HG03571 (cell line): ENCODE measurements around the gene DPYSL5.

ENCODE experiments used
- ATAC-seq: cut with Tn5 transposase; IDR thresholded peaks from one replicate; pipeline ENCODE4 v1.9.1; 2021; ENCODE audit not compliant: unreplicated experiment

Gene DPYSL5

DNA sequence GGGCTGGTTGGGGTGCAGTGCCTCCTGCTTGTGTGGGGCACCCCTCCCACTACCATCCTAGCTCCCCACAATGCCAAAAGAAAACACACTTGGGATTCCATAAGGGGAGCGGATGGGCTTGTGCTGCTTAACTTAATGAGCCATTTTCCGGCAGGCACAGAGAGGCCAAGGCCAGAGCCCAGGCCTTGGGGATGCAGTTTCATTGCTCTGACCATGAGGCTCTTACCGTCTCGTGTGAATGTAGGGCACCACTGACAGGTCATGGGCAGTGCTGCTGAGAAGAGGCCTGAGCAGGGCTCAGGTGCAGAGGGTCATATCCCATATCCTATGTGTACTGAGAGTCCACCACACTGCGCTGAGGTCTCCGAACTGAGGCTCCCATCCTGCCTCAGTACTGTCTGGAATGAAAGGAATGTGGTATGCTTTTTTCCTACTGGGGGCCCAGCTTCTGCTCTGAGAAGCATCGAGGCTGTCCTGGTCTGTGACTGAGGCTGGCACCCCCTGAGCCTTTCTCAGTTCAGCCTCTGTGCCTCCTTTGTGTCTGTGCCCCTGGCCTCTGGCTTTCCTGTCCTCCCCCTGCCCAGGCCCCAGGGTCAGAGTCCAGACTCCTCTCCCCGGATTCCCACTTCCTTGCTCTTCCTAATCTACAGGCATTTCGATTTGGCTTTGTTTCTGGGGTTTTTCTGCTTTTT lies 77.3 kb downstream of the DPYSL5 start:
- no peak for ATAC-seq

DNA sequence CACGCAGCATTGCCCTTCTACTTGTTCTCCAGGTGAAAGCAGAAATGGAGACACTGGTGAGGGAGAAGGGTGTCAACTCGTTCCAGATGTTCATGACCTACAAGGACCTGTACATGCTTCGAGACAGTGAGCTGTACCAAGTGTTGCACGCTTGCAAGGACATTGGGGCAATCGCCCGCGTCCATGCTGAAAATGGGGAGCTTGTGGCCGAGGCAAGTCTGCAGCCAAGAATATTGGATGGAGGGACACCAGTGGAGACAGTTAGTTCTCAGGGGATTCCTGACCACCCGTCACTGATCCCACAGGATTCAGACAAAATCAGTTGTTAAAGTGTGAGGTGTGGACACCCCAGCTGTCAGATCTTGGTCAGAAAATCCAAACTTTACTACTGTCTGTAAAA lies 79.3 kb downstream of the DPYSL5 start:
- no peak for ATAC-seq

DNA sequence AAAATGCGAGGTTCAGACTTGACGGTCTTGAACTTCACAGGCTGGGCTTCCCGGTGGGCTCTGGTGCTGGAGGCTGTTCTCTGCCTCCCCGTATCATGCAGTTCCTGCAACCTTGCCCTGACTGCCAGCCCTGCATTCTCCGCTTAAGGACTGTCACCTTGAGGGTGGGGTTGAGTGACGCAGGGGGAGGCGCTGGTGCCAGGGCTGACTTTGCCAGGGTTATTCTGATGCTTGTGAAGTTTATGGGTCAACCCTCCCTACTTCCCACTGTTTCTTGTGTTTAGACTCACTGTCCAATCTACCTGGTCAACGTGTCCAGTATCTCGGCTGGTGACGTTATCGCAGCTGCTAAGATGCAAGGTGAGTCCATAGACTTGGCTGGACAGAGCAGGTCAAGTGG lies 85.0 kb downstream of the DPYSL5 start:
- ATAC-seq = no peak

DNA sequence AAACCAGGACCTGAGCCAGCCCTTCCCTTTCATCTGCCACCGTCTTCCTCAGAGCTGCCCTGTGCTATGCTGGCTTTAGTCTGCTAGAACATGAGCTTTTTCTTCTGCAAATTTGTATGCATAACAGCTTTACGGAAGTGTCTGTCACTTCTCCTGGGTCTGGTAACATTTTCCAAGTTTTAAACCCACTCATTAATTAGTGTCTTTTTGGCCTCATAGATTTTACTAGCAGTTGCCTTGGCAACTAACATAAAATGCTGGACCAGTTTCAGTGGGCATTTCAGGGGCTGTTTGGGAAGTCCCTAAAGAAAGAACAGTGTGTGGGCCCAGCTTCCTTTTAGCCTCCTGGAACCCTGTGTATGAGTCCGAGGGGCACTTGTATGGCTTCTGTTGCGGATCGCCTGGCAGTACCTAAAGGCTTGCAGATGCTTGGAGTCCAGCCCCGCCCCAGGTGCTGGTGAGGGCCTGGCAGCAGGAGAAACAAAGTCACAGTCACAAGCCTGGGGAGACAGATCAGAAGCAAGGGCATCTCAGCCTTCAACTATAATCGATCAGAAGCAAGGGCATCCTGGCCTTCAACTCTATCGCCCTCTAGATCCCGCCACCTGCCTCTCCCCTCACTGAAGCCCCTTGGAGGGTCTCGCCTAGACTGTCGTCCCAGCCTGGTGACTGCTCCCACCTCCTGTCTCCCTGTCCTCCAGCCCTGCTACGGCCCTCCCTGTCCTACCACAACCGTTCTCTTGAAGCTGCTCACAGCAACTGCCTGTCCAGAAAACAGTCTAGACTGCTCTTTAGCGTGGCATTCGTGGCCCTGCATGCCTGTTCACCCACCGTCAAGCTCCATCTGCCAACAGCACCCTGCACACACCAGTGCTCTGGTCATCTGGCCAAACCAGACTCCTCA lies 85.8 kb downstream of the DPYSL5 start:
- no peak for ATAC-seq

DNA sequence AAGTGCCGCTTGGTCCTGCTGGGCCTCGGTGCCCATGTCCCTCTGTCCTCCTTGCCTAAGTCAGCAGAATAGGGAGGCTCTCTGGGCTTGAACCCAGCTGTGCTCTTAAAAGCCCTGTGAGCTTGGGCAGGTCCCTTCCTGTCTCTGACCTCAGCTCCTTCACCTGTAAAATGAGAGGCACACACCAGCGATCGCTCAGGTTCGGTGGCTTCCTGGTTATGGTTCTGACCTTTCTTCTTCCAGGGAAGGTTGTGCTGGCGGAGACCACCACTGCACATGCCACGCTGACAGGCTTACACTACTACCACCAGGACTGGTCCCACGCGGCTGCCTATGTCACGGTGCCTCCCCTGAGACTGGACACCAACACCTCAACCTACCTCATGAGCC lies 86.4 kb downstream of the DPYSL5 start:
- ATAC-seq = no peak

DNA sequence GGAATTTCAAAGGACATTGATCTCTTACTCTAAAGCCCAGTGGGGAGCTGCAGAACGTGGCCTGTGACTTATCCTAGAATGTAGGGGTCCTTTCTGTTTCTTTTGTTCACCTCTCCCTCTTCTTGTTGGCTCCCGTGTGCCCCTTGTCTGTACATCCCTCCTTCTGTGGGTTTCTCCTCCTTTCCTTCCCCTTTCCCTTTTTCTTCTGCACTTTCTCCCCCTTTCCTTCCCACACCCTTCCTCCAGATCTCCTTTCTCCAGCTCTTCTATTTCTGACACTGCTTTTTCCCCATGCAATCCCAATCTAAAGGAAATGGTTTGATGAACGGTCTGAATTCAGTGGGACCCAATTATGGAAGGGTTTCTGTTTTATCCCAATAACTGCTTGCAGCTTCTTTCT lies 87.1 kb downstream of the DPYSL5 start:
- ATAC-seq = no peak

DNA sequence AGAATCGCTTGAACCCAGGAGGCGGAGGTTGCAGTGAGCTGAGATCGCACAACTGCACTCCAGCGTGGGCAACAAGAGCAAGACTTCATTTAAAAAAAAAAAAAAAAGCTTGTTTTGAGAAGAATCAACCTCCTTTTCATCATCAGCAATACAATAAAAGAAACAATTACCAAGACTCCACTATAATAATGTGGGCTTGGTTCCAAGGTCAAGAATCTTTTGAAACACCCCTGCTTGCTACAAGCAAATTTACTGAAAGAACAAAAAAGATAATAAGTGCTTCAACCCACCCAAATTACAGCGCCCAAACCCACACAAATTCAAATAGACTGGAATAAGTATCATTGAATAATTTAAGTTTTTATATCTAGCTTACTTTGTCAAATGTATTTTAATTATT lies 88.9 kb downstream of the DPYSL5 start:
- no peak for ATAC-seq

DNA sequence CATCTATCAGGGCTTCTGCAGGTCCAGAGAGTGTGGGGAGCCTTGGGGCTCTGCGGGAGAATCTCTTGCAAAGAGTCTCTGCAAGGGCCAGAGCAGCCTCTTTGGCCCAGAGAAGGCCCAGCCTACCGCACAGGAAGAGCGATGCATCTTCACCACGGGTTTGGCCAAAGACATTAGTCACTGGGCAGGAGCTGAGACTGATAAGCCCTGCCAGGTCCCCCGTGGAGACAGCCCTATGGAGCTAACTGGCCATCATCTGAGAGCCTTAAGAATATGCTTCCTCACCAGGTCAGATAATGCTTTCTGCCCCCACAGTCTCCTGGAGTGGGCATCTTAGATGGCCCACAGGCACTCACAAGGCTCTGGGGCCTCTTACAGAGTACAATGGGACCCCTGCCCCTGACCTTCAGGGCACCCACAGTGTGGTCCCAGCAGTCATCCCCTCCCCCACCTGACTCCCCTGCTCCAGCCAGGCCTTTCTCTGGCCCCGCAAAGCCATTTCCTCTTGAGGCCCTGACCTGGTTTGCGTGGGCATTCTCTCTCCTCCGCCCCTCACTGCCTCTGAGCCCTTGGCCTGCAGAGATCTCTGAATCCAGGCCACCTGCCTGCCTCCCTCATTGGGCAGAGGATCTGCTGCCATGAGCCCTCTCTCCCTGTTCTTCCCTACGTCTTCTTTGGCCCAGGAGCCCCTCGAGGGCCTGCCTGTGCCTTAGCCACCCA lies 90.6 kb downstream of the DPYSL5 start:
- ATAC-seq = no peak

DNA sequence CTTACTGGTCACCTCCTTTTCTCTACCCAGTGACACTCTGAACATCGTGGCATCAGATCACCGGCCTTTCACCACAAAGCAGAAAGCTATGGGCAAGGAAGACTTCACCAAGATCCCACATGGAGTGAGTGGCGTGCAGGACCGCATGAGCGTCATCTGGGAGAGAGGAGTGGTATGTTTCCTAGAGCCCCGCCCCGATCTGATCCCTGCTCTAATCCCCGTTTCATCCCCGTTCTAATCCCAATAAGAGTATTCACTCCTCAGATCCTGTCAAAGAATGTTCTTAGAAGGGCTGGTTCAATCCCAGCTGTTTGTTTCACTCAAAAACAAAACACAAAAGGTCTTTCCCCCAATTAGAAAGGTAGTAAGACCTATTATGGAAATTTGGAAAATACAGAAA lies 92.1 kb downstream of the DPYSL5 start:
- no peak for ATAC-seq

DNA sequence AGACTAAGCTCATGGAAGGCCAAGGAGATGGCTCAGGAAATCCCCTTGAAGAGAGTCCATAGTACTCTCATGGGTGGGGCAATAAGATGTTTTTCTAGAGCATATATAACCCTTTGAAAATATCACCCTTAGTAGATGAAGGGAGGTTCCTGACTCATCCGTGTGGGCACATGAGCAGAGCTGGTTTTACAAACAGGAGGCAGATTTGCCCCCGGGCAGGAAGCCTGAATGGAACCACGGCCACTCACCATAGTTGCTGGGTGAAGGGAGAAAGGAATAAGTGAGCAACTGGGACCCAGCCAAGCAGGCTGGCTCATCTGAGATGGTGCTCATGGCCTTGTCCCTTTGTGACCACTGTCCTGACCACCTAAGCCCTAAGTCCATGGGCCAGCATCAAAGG lies 93.6 kb downstream of the DPYSL5 start:
- ATAC-seq = no peak

DNA sequence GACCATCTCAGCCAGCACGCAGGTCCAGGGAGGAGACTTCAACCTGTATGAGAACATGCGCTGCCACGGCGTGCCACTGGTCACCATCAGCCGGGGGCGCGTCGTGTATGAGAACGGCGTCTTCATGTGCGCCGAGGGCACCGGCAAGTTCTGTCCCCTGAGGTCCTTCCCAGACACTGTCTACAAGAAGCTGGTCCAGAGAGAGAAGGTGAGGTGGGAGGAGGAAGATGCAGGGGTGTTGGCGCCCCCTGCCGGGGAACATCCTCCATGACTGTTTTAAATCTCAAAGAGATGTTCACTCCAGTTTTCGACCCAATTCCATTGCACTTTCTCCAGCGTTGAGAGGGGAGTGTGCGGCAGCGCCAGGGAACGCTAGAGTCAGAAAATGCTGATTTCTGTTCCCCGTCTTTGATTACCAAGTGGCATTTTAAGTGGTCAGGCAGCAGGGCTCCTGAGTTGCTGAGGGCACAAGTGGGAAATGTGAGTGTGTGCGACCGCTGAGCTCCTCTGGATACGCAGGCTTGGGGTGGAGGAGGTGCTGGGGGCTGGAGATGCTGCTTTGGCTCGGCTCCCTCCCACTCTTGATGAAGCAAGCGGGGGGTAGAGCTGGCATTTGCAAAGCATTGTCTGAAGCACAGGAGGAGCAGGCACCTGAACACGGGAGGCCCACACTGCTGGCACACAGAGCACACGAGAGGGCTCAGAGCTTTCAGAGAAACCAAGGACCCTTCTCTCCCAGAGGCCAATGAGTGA lies 94.8 kb downstream of the DPYSL5 start:
- ATAC-seq = no peak

DNA sequence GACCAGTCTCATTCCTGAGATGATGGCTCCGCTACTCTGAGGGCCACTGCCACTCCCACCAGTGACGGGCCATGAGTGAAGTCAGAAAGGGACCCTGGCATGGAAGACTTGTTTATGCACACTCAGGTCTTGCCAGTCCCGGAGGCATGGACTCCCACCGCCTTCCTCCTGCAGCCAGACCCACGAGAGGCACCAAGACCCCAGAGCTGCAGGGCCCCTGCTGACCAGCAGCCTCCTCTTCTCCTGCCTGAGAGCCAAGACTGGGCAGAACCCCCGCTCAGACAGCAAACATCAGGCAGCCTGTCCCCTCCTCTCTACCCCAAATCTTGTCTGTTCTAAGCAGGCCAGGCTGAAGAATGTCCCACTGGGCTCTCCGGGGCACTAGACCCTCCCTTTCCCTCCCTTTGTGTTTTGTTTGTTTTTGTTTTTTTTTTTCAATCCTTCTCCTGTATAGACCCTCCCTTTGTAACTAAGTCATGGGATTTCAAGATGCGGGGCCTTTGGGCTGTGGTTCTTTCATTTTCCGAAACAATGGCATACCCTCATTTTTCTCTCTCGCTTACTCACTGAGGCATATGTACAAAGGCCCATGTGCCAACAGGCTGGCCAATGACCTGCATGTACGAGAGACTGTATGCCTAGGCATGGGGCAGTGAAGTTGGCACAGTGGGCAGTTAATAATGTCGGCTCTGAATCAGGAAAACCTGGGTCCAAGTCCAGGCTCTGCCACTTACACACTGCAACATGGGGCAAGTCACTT lies 98.2 kb downstream of the DPYSL5 start:
- ATAC-seq = no peak

DNA sequence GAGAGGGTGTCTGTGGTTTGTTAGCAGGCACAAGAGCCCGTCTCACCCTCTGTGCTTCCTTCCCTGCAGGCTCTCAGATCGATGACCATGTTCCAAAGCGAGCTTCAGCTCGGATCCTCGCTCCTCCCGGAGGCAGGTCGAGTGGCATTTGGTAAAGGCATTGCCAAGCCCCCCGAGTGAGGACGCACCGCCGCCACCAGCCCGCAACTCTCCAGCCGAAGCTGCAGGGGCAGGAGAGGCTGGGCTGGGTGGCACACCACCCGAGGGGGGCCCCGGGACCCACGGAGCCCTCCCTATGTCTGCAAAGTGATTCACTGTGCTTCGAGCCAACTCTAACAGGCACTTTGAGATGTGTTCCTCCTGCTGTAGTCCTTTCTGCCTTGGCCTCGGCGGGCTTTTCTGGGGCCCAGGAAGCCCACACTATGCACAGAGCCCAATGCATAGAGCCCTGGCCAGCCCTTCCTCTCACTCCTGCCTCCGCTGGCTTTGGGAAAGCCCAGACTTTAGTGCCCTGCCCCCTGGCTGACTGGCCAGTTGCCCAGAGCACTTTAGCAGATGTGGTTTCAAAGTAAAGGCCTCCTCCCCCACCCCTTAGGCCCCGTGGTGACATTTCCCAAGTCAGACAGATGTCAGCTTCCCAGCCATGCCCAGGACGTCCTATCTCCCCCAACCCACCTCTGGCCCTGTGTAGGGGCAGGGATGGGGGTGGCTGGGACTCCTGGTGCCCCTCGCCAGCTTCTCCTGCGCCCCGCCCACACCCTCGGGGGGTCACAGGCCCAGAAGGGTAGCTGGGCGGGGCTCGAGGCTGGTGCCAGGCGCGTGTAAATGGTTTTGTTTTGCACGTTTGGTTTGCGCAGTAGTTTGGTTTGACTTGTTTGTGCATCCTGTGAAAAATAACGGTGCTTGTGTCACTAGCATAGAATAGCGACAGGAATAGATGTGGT lies 99.2 kb downstream of the DPYSL5 start:
- ATAC-seq = no peak

DNA sequence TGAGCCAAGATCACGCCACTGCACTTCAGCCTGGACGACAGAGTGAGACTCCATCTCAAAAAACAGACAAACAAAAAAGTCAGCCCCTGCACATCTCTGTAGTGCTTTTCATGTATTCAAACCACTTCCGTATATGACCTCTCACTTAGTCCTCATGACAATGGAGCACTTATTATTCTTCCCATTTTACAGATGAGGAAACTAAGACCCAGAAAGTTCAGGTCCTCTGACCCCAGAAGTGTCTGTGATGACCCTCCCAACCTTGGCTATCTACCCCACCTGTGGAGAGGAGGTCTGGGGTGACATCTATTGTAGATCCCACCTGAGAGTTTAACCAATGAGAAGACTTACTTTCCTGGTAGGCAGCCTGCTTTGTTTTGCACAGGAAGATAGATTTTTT lies 100.9 kb downstream of the DPYSL5 start:
- no peak for ATAC-seq

DNA sequence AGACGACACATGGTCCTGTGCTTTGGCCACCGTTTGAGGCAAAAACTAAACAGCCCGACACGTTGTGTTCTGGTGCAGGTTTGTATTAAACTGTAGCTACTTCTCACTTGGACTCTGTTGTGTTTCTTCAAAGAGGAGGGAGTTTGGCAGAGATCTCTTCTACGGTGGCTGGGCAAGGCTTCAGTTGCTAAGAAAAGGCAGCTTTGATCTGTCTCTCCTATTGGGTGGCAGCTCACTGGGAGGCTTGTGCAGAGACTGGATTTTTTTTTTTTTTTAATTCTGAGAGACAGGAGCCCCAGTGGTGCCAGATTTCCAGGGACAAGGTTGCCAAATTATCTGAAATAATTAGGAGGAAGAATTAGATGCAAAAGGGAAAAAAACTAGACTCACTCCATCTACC lies 102.3 kb downstream of the DPYSL5 start:
- no peak for ATAC-seq

DNA sequence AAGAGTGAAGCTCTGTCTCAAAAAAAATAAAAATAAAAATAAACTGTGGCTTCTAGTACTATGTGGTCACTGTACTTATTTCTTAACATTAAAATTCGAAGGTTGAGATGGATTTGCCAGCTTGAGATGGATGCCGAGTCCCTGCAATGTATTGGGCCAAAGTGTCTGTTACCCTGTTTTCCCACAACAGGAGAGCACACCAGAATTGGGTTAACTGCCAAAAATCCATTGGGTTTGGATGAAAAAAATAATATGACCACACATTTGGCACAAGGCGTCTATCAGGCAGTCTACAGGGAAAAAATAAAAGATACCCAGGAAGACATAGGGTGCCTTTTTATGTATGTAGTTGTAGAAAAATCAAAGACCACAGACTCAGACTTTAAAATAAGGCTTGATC lies 103.3 kb downstream of the DPYSL5 start:
- no peak for ATAC-seq

DNA sequence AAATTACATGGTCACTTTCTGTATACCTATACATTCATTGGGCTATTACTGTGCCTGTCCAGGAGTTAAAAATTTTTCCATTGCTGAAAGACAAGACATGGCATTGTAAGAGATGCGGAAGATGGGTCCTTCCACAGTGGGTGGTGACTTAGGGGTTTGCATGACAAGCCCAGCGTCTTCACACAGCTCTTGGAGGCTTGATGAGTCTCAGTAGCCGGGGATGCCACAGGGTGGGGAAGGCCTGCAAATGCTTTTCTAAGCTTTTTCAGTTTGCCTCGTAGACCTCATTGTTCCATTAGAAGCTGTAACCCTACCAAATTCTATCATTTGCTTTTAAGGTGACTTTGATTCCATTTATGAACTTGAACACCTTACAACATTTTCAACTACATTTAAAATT lies 104.4 kb downstream of the DPYSL5 start:
- no peak for ATAC-seq

DNA sequence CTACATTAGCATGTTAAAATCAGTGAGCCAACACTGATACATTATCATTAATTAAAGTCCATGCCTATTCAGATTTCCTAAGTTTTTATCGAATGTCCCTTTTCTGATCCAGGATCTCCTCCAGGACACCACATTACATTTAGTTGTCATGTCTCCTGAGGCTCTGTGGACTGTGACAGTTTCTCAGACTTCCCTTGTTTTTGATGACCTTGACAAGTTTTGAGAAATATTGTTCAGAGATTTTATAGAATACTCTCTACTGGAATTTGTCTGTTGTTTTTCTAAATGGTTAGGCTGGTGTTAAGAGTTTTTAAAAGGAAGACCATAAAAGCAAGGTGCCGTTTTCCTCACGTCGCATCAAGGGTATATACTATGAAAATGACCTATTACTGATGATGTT lies 106.2 kb downstream of the DPYSL5 start:
- ATAC-seq = no peak

DNA sequence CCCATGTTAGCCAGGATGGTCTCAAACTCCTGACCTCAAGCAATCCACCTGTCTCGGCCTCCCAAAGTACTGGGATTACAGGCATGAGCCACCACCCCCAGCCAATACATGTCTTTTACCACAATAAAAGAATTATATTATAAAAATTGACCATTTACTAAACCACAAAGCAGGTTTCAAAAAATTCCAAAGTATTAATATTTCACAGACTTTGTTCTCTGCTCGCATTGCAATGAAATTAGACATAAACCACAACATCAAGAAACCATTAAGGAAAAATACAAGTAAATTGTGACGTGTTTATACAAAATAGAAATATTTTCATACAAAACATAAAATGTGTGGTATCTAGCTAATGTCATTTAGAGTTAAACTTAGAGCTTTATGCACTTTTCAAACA lies 109.1 kb downstream of the DPYSL5 start:
- ATAC-seq = no peak
